Ammon's horn (tissue), 1 donor: ENCODE results near the gene SDCCAG8.

Experiments
- DNase-seq: peaks from one replicate; pipeline ENCODE4 v3.0.0-alpha.2; 2016; ENCODE audit warnings: low spot score

SDCCAG8 gene

GRCh38 chr1:243501002-243501401 is 245.2 kb downstream of the SDCCAG8 start:
- peak; percentile 43 for DNase-seq

DNA sequence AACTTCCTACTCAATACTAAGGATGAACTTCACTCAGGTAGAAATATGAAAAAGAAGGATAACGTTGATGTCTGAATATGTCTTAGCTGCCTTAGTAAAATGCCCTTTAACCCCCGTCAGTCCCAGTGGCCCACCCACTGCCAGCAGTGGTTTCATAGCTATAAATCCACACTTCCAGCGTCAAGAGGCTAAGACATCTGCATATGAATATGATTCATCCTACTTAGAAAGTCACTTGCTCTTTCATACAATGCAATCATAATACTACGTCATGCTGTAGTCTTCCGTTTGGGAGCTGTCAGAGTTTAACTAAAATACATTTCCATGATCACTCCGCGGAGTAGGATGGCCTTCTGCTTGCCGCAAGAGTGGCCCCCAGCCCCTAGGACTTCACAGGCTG is 247.3 kb downstream of the SDCCAG8 start:
- DNase-seq: no peak

DNA sequence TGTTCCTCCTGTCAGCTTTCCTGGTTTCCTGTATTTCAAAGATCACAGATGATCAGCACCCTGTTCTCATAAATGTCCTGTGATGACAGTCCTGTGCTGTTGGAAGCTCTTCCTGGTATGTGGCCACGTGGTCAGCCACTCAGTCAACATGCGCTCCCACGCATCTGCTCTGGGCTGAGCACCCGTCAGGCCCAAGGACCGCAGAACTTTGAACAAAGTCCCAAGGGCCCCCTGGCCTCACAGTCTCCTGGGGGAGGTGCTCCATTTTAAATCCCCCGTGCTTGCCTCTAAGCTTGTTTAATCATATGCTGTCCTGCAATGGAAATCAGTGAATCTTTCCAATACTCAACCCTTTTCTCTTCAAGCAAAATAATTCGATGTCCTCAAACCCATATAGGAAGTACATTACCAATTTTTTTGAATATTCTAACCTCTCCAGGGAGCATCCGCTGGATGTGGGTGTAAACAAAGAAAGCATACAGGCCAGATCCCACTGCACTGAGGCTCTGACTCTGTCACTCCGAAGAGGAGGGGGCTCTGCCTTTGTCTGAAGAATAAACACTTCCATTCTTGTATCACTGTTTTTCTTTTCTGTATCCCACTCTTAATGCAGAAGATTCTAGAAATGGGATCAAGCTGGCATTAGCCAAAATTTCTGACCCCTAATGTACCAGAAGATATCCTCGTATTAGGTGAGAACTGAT is 250.3 kb downstream of the SDCCAG8 start:
- DNase-seq: peak; percentile 58

DNA sequence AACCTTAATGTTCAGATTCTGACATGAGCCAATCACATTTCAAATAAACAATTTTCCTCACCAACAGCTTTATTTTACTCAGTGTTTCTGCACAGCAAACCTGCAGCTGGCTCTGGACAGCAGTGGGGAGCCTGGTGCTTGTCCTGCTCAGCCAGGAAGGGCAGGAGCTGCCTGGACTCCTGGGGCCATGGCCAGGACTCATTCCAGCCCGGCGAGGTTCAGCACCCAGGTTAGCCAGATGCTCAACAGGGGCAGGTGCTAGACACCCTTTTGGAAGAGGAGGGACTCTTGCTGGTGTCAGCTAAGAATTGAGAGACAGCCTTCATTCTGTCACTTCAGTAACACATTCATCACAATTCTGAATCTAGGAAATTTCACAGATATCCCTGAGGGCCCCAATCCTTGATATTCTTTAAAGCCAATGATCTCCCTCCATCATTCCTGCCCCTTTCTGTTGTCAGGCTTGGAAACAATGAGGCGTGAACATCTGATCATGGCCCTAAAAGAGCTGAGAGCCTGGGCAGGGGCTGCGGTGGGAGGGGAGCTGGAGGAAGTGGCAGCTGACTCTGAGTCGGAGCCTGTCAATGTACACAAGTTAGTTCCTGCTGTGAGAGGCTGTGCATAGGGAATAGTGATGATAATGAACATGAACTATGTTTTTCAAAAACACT is 251.3 kb downstream of the SDCCAG8 start:
- DNase-seq: peak; percentile 68

- peak; percentile 63 for DNase-seq
Measured at GRCh38 chr1:243507672-243508302, 251.9 kb downstream of the SDCCAG8 start.

DNA sequence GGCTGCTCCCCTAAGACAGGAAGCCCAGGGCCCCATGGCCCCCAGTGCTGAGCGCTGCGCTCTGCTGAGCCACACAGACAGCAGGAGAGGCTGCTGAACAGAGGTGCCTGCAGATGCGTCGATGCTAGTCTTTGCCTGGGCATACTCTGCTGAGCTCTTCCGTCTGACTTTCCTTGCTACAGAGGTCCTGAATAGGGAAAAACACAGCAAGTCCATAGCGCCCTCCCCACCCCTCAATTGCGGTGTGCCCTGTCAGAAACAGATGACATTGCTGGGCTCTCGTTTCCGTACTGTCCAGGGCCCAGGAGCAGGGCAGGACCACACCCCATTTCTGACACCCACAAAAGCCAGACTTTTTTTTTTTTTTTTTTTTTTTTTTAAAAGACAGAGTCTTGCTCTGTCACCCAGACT is 252.5 kb downstream of the SDCCAG8 start:
- DNase-seq: peak; percentile 49

DNA sequence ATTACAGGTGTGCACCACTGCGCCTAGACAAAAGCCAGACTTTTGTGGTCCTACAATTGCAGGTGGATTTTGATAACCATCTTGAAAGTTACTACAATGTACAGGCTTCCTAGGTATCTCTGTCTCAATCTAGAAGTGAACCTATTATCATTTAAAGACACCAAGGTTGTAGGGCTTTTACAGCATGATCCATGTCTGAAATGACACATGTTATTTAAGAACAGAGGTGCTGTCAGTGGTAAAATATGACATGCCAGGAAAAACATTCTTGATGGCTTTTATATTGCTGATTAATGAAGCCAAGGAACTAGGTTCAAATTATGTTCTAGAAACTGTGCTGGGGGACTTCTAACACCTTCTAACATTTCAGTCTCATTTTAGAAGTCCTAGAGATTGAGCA is 253.1 kb downstream of the SDCCAG8 start:
- no peak for DNase-seq

GRCh38 chr1:243510928-243511327 is 255.1 kb downstream of the SDCCAG8 start:
- no peak for DNase-seq

DNA sequence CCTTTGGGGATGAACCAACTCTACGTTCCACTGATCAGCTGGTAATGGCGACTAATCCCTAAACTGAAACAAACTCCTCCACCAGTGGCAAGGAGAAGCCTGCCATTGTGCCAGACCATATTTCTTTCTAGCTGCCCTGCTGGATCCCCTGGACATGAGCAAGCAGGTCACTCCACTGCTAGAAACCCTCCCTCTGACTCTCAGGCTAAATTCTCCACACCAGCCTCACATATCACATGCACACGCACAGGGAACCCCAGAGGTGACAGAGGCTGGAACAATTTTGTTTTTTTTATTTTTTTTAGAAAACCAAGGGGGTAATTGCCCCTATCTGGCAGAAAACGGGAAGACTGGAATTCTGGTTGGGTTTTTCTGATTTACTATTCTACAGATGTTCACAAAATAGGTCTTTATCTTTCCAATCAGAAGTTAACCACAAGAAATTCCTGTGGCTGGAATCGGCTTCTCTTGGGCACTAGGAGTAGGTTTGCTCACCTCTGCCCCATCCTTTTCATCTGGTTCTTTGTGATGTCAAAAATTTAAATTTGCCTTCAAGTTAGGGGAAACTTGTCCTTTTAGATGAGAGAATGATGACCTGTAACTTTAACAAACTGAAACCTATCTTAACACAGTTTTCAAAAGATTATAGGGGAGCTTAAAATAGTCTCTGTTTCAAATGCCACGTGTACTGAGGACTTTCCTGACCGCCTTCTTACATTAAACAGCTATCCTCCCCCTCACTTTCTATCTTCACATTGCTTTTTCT is 258.1 kb downstream of the SDCCAG8 start:
- no peak for DNase-seq

GRCh38 chr1:243514927-243515326 is 259.1 kb downstream of the SDCCAG8 start:
- no peak for DNase-seq

DNA sequence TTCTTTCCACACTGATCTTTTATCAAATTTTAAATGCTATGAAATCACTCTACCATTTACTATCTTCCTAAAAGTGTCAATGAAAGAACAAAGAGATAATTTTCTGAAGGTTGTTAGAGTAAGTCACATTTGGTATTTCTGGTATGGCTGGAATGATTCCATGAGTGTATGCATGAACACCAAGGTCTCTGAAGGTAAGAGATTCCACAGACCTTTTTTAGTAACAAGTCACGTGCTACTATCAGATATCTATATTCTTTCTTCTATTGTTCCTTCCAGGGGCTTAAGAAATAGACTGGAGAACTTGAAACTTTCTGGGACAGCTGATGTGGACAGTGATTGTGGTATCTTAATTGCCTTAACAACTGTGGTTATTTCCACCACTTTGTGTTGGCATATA is 265.0 kb downstream of the SDCCAG8 start:
- DNase-seq: no peak

DNA sequence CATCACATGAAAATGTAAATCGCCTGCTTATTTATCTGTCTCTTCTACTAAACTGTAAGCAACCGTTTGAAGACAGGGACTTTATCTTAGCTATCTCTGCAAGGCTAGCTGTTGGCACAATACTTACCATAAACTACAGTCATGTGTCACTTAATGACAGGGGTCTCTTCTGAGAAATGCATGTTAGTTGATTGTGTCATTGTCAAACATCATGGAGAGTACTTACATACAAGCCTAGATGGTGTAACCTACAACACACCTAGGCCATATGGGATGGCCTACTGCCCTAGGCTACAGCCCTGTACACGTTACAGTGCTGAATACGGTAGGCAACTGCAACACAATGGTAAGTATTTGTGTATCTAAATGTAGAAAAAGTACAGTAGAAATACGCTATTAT is 267.9 kb downstream of the SDCCAG8 start:
- DNase-seq: no peak

DNA sequence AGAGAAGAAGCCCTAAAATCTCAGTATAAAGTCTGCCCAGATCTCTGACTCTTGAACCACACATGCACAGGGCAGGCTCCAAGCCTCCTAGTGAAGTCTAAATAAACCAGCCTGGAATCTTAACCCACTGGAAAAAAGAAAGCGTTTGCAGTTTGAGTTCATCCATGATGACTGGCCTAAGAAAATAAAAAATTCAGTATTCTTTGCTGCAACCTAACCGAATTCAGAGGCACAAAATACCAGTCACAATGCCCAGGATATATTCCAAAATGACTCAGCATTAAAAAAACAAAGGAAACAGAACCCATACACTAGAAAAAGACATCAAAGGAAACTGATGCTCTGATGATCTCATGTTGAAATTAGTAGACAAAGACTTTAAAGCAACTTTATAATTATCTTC is 269.2 kb downstream of the SDCCAG8 start:
- DNase-seq: no peak

GRCh38 chr1:243526180-243526579 is 270.3 kb downstream of the SDCCAG8 start:
- no peak for DNase-seq

DNA sequence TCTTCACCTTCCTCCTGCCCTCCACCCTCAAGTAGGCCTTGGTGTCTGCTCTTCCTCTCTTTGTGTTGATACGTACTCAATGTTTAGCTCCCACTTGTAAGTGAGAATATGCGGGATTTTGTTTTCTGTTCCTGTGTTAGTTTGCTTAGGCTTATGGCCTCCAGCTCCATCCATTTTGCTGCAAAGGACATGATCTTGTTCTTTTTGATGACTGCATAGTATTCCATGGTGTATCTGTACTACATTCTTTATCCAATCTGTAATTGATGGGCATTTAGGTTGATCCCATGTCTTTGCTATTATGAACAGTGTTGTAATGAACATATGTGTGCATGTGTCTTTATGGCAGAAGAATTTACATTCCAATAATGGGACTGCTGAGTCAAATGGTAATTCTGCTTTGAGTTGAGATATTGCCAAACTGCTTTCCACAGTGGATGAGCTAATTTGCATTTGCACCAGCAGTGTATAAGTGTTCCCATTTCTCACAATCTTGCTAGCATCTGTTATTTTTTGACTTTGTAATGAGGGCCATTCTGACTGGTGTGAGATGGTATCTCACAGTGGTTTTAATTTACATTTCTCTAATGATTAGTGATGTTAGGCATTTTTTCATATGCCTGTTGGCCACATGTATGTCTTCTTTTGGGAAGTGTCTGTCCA is 272.7 kb downstream of the SDCCAG8 start:
- DNase-seq: no peak

GRCh38 chr1:243529512-243529911 is 273.7 kb downstream of the SDCCAG8 start:
- DNase-seq: no peak

- DNase-seq: no peak
Measured at GRCh38 chr1:243535014-243535413, 279.2 kb downstream of the SDCCAG8 start.

- no peak for DNase-seq
Measured at GRCh38 chr1:243539636-243540035, 283.8 kb downstream of the SDCCAG8 start.

GRCh38 chr1:243542739-243543415 is 287.0 kb downstream of the SDCCAG8 start:
- no peak for DNase-seq

DNA sequence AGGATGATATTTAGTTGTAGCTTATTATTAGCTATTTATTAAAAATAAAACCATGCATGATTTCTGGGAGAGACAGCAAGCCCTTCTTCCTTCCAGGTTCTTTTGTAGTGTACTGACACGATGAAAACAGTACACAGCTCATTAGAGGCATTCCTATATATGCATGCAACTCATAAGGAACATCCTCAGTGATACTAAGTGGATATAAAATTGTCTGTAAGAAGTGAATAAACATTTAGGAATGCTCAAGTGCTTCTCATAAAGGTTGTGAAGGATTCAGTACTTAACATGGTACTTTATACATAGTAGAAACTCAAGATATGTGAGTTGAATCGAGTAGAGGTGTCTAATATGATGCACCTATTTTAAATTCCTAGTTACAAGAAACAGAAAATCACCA is 287.7 kb downstream of the SDCCAG8 start:
- no peak for DNase-seq

DNA sequence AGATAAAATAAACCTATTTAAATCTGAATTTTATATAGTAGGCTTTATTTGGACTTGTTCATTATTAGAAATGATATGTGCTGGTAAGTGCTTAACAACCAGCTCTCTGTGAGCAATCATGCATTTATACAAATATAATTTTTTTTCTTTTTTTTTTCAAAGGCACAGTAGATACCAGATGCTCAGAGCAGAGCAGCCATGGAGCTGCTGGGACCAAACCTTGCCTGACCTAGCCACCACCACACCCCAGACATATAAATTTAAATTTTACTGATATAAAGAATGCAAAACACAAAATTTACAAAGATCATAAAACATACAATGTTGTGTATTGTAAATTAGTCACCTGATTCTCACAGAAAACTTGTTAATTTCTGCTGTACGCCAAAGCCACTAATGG is 290.6 kb downstream of the SDCCAG8 start:
- DNase-seq: no peak
